DLD1 (cell line): ENCODE measurements around the gene MAGI3.
"Not testable (repeated sequence)": the region's sequence is repeated elsewhere in the genome, so short reads cannot be mapped to it uniquely, and the experiment has no call there.

Experiments
- in situ Hi-C: cut with HindIII; loops from 2 replicates; pipeline ENCODE4 v1.10.0; 2017; ENCODE audit warnings: low sequenced_read_pairs

MAGI3 gene

DNA sequence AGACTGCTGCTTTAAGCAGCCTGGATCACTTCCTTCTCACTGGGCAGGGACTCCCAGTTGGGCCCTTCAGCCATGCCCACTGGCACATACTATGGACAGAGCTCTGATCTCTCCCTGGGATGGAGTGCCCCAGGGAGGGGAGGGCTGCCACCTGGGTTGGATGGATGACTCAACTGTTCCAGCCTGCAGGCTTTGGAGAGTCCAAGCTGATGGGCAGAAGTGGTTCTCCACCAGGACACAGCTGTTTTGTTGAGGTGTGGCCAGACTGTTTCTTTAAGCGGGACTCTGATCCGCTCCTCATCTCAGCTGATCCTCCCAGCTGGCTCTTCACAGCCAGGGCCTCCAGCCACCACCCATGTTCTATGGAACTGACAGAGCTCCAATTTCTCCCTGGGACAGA is 166.9 kb downstream of the MAGI3 start:
- in situ Hi-C loops, result no loop called here

DNA sequence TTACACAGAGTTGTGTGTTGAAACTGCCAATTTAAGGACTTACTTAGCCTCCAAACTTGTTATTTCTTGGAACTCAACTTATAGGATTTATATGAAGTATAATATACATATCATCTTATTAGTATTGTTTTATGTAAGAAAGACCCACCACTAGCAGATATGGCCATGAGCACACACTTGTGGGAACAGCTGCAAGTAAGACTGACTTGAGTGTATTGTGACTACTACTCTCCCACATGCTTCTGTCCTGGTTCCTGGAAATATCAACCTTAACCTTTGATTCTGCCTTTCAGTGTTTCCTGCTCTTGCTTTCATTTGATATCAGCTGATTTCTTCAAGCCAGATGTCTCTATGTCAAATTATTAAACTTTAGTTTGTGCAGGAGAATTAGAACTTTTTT is 175.3 kb downstream of the MAGI3 start:
- in situ Hi-C loops, result no loop called here

DNA sequence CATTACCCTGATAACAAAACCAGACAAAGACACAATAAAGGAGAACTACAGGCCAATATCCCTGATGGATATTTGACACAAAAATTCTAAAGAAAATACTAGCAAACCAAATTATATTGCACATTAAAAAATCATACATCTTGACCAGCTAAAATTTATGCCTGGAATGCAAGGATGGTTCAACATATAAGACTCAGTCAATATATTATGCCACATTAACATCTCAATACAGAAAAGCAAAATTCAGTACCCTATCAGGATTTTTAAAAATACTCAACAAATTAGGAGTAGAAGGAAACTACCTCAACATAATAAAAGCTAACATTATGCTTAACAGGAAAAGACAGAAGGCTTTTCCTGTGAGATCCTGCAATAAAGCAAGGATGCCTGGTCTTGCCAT is 177.1 kb downstream of the MAGI3 start:
- in situ Hi-C loops, result no loop called here

DNA sequence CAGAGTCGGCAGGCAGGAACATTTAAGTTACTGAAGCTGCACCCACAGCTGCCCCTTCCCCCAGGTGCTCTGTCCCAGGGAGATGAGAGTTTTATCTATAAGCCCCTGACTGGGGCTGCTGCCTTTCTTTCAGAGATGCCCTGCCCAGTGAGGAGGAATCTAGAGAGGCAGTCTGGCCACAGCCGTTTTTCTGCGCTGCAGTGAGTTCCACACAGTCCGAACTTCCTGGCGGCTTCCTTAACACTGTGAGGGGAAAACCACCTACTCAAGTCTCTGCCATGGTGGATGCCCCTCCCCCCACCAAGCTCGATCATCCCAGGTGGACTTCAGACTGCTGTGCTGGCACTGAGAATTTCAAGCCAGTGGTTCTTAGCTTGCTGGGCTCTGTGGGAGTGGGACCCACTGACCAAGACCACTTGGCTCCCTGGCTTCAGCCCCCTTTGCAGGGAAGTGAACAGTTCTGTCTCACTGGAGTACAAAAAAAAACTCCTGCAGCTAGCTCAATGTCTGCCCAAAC is 185.5 kb downstream of the MAGI3 start:
- in situ Hi-C loops, result not testable (repeated sequence)

DNA sequence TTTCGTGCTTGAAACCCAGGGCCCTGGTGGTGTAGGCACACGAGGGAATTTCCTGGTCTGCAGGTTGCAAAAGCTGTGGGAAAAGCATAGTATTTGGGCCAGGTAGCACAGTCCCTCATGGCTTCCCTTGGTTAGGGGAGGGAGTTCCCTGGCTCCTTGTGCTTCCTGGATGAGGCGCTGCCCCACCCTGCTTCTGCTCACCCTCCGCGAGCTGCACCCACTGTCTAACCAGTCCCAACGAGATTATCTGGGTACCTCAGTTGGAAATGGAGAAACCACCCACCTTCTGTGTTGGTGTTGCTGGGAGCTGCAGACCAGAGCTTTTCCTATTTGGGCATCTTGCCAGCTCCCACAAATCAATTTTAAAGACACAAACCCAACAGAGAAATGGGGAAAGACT is 186.0 kb downstream of the MAGI3 start:
- in situ Hi-C loops, result no loop called here

DNA sequence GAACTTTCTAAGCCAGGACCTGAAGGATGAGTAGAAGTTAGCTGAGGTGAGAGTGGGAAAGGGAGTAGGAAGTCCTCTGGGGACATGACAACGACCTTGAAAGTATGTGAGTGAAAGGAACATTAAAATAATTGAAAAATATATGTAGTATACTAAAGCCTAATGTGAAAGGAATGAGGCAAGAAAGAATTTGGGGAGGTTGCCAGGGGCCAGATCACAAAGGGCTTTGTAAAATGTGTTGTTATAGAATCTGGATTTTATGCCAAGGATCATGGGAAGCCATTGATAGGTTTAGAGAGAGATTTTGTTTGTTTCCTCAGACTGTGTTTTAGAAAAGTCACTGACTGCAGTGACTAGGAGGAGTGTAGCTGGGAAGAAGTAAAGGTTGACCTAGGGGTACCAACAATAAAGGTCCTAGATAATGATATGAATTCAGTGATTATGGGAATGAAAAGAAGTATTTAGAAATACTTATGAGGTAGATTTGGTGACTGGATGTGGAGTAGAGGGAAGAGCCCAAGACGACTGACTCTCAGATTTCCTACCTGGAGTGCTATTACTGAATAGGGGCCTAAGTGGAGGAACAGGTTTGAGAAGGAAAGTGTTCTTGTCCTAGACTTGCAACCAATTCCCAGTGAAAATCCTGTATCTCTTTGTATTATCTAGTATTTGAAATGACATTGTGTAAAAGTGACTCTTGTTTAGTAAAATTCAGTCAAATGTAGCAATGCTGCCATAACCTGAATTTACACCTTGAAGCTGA is 189.1 kb downstream of the MAGI3 start:
- in situ Hi-C loops, result no loop called here

DNA sequence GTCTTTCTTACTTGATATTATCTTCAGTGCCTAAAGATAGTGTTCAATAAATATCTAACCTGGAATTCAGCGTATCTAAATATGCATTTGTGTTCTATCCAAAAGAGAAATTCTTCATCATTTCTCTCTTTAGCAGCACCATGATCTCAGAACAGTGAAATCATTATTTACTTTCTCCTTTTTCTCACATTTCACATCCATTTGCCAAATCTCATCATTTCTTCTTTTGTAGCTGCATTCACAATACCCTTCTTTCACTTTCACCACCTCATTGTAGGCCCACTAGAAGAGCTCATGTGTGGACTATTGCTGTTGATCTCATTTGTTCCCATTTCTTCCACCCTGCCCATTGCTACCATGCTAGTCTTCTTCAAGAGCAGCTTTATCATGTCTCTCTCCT is 191.0 kb downstream of the MAGI3 start:
- in situ Hi-C loops, result no loop called here

DNA sequence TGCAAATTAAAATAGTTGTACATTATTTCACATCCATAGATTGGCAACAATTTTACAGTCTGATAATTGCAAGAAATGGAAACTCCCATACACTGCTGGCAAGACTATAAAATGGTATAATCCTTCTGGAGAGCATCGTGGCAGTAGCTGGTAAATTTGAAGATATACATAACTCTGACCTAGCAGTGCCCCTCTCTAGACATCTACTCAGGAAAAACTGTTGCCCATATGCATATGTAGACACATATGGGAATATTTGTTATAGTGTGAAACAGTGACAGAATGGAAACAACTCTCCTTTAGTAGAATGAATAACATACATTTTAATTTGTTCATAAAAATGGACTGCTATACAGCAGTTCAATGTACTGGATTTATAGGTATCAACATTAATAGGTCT is 191.8 kb downstream of the MAGI3 start:
- in situ Hi-C loops, result no loop called here

DNA sequence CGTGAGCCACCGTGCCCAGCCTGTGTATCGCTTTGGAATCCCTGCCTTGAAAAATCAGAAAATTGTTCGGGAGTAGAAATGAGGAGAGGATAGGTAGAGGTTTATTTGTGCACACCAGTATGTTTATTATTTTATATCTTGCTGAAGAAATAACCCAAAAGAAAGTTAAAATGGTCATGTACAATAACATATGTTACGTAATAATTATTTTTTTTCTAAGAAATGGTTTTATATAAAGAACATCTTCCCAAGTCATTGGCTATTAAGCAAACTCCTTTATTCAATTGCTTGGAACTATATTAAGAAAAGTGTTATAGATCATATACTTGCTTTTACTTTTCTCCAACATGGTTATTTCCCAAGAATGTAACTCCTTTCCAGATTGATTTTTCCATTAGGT is 197.2 kb downstream of the MAGI3 start:
- in situ Hi-C loops, result no loop called here

DNA sequence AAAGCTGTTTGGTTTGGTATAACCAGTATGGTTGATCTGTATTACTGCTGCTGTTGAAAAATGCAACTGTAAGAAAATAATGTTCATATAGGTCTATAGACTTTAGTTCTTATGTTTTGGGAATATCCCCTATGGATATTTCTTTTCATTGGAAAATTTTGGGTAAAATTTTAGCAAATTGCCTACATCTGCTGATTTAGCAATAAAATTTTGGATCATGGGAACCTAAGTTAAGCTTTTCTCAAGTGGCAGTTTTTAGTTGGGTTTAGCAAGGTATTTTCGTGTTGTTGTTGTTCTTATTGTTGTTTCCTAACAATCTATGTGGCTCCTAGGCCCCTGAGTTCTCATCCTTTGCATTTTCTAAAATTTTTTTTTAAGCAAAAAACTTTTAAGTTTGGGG is 201.9 kb downstream of the MAGI3 start:
- in situ Hi-C loops, result no loop called here

DNA sequence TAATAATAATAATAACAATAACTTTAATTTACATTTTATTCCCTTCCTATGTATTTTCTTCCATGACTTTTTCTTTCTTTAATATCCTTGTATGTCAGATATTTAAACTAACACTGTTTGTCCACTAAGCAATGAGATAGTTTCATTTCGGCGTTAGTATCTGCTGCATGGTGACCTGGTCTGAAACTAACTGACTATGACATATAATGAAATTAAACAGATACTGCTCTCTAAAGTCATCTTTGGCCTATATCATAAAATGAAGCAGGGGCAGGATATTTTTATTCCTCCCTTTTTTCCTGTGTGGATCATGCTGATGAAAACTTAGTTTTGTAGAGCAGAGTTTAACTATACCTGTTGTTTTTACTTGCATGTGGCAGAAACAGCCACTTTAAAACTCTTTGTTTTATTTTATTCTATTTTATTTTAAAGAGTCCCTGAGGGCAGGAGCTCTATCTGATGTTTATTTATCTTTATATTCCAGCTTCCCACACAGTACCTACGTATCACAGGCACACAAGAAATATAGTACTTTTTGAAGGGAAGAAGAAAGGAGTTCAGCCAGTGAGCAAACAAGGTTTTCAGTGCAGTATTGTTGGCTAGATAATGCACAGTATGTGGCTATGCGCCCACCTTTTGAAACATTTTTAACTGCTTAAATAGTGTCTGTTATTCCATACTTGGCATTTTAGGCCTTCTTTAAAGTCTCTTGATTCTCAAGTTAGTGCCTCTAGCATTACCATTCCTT is 203.4 kb downstream of the MAGI3 start:
- in situ Hi-C loops, result no loop called here

DNA sequence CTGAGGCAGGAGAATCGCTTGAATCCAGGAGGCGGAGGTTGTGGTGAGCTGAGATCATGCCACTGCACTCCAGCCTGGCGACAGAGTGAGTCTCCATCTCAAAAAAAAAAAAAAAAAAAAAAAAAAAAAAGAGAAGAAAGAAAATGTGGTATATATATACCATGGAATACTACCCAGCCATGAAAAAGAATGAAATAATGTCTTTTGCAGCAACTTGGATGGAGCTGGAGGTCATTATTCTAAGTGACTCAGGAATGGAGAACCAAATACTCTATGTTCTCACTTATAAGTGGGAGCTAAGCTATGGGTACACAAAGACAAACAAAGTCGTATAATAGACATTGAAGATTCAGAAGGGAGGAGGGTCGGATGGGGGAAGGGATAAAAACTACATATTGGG is 214.2 kb downstream of the MAGI3 start:
- in situ Hi-C loops, result not testable (repeated sequence)

DNA sequence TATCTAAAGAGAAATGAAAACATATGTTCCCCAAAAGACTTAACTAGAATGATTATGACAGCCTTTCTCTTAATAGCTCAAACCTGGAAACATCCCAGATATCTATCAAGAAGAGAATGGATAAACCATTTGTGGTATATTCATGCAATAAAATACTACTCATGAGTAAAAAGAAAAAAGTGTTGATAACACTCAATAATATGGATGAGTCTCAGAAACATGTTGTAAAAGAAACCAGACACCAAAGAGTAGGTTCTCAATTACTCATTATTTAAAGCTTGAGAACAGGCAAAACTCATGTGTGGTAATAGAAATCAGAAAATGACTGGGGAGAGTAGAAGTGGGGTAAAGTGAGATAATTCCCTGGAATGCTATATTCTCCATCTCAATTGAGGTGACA is 214.8 kb downstream of the MAGI3 start:
- in situ Hi-C loops, result no loop called here

DNA sequence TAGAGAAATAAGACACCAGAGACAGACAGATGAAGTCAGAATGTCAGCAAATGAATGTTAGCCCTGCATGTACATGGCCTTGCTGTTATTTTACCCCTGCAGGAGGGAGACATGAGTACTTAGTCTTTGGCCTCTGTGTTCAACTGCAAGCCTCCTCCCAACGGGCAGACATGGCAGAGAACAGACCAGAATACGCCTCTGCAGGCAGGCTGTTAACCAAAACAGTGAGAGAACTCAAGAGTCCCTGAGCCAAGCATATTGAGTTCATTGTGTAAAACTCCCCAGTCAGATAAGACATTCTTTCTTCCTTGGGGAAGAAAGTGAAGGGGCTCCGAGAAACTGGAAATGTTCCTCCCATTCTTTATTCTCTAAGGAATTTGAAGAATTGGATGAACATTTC is 218.1 kb downstream of the MAGI3 start:
- in situ Hi-C loops, result no loop called here

DNA sequence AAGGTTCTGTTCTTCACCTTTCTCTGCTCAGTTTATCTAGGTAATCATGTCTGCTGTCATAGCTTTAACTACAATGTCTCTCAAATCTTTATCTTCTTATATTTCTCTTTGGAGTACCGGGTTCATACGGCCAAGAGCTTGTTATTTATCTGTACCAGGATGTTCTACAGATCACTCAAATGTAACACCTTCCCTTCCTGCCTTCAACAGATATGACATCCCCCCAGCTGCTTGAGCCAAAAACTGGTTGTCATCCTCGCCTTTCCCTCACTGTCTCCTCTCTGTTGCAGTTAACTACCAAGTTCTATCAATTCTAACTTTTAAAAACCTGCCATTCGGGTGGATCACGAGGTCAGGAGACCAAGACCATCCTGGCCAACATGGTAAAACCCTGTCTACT is 220.1 kb downstream of the MAGI3 start:
- in situ Hi-C loops, result no loop called here

DNA sequence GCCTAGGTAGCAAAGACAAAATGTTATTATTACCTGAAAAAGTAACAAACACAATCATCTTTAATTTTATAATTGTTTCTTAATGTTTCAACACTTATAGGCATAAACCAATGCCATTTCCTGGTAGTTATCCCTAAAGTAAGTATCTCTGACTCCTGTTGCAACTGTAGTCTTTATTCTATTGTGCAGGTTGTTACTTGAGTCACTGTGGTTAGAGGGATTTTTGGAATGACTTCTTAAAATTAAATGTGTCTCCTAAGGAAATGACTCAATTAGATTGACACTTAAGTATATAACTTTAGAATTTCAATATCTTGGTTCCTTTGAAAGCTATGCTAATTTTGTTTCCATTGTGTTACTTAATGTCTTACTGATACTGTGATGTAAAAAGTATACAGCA is 225.1 kb downstream of the MAGI3 start:
- in situ Hi-C loops, result no loop called here

DNA sequence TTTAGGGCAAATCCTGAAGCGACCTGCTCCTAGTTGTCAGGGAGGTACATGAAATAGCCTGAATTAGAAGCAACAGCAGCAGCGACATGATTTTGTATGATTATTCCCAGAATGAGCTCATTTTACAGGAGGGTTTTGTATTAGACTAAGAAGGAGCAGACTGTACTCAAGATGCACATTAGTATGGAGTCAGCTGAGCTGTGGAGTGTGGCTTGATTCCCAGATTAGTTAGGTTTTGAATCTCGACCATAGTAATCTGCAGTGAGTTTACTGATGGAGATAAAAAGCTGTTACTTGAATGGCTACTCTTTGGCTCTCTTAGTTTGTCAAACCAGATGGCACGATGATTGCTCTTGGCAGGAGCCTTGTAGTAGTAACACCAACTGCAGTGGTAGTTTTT is 225.8 kb downstream of the MAGI3 start:
- in situ Hi-C loops, result no loop called here

DNA sequence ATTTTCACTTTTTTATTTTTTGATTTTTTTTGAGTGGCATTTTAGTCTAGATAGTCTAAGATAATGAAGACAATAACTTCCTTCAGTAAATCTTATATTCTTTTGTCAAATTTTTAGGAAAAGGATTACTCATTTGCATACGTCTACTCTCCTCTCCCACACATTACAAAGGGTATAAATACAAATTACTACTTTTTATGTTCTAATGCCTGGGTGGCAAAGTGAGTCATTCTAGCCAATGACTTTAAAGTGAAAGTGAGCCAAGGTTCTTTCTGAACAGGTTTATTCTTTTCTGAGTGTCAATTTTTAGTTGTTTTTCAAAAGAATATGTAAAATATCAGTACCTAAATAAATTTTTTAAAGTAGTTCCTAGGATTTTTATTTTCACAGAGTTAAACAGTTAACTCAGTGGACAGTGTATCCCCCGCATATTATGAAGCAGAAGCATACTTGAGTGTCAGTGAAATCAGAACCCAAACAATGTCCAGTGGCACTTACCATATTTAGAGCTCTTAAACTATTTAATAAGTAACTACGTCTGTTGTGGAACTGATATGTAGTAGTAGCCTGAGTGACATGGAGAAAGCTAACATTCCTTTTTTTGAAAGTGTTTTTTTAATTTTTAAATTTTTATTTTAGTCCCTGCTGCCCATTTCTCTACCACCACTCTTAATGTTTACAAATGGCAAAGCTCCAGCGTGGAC is 227.3 kb downstream of the MAGI3 start:
- in situ Hi-C loops, result no loop called here

DNA sequence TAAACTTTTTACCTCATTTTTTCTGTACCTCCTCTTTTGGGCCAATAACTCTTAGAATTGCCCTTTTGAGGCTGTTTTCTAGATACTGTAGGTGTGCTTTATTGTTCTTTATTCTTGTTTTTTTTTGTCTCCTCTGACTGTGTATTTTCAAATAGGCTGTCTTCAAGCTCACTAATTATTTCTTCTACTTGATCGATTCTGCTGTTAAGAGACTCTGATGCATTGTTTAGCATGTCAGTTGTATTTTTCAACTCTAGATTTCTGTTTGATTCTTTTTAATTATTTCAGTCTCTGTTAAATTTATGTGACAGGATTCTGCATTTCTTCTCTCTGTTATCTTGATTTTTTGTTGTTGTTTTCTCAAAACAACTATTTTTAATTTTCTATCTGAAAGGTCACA is 238.7 kb downstream of the MAGI3 start:
- in situ Hi-C loops, result no loop called here

DNA sequence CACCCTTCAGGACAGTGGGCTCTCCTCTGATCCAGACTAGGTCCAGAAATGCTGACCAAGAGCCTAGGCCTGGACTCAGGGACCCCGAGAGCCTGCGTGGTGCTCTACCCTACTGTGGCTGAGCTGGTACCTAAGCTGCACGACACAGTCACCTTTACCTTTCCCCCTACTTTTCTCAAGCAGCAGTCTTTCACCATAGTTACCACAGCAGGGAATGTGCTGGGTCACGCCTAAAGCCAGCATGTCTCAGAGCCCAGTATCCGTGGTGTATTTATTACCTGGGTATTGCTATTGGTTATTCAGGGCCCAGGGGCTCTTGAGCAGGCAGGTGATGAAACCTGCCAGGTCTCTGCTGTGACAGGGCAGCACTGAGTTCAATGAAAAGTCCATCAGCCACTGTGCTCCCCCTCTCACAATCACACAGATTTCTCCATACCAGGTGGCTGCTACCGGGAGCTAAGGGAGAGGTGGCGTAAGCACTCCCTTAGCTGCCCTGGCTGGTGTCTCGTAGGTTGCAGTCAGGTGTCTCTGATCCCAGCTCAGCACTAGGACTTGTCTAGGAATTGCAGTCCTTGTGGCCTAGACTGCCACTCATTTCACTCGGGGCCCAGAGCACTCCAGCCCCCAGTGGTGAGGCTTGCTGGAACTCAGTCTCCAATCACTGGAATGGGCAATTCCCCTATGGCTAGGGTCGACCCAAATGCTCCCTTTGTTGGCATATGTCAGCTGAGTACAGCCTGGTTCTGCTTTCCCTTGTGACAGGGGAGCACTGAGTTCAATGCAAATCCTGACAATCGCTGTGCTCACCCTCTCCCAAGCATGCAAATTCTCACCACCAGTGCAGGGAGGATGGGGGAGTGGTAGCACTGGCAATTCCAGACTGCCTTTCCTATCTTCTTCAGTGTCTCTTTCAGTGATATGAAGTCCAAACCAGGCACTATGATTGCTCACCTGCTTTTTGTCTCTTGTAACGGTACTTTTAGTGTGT is 240.3 kb downstream of the MAGI3 start:
- in situ Hi-C loops, result no loop called here

DNA sequence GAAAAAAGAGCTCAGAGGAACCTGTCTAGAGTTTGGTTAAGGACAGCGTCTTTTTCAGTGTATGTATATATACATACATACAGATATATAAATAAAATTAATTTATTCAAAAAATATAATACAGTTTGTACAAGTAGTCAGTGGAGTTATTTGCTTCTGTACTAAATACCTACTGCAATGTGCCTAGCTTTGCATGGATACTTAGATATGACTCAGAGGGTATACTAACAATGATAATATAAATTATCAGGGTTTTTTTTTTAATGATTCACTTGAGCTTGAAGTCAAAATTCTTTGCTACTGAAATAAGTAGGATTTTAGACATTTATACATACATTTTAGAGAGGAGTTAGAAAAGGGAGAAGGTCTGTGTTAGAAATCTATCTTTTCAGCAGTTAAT is 251.1 kb downstream of the MAGI3 start:
- in situ Hi-C loops, result no loop called here
